ENCODE results near the gene SERPING1.

The SERPING1 gene

GRCh38 chr11:57619331-57619730, 21.8 kb downstream of the SERPING1 start:
- H3K27ac ChIP-seq (ENCODE audit: low read depth, low read length, poor library complexity, severe bottlenecking): no peak overlapping the region
- H3K9me2 ChIP-seq (ENCODE audit: low read depth, low read length): no peaks in the 10 kb centered on the region
- no peaks in the 10 kb centered on the region; the same call in 1 of the 2 replicates for H3K36me3 ChIP-seq (ENCODE audit: insufficient read depth, low read length)
- no peaks in the 10 kb centered on the region for H3K27me3 ChIP-seq (ENCODE audit: insufficient read depth, low read length)
- no peaks in the 10 kb centered on the region for H3K4me1 ChIP-seq (ENCODE audit: insufficient read depth, low read length, severe bottlenecking)
- no peaks in the 10 kb centered on the region for H3F3A ChIP-seq (ENCODE audit: insufficient read depth, low read length)
- no peaks in the 10 kb centered on the region for H4K20me1 ChIP-seq (ENCODE audit: insufficient read depth, low read length)
- no peak overlapping the region for H3K9ac ChIP-seq (ENCODE audit: low read length)
- no peak overlapping the region for H2AFZ ChIP-seq (ENCODE audit: low read length)
- no peak overlapping the region for H3K4me3 ChIP-seq (ENCODE audit: low read depth, low read length, poor library complexity, severe bottlenecking)
- no peak overlapping the region for H3K4me2 ChIP-seq (ENCODE audit: low read length)
- TF ChIP-seq CTCF (IDR thresholded peaks at IDR 0.05; ENCODE audit: low read length) (no peak), EZH2 (IDR thresholded peaks at IDR 0.05; ENCODE audit: borderline replicate concordance, low read length) (no peak)
- H3K79me2 ChIP-seq (ENCODE audit: insufficient read depth, low read length): no peaks in the 10 kb centered on the region
- H3K9me3 ChIP-seq (ENCODE audit: low read length): 0 out of 2 replicates have a peak, but pooled peaks cover 3% of the 10 kb centered on the region

- no peak overlapping the region for H2AFZ ChIP-seq (ENCODE audit: low read length)
- H3K4me3 ChIP-seq (ENCODE audit: low read depth, low read length, poor library complexity, severe bottlenecking): no peak overlapping the region
- no peaks in the 10 kb centered on the region for H3K79me2 ChIP-seq (ENCODE audit: insufficient read depth, low read length)
- no peak overlapping the region for H3K4me2 ChIP-seq (ENCODE audit: low read length)
- H3F3A ChIP-seq (ENCODE audit: insufficient read depth, low read length): no peaks in the 10 kb centered on the region
- TF ChIP-seq EZH2 (IDR thresholded peaks at IDR 0.05; ENCODE audit: borderline replicate concordance, low read length): no peak
- TF ChIP-seq CTCF (IDR thresholded peaks at IDR 0.05; ENCODE audit: low read length): no peak
- H3K9me3 ChIP-seq (ENCODE audit: low read length): 0 out of 2 replicates have a peak, but pooled peaks cover 3% of the 10 kb centered on the region
- no peaks in the 10 kb centered on the region for H3K9me2 ChIP-seq (ENCODE audit: low read depth, low read length)
- H3K4me1 ChIP-seq (ENCODE audit: insufficient read depth, low read length, severe bottlenecking): no peaks in the 10 kb centered on the region
- no peaks in the 10 kb centered on the region for H3K27me3 ChIP-seq (ENCODE audit: insufficient read depth, low read length)
- H3K36me3 ChIP-seq (ENCODE audit: insufficient read depth, low read length): no peaks in the 10 kb centered on the region; the same call in 1 of the 2 replicates
- no peak overlapping the region for H3K9ac ChIP-seq (ENCODE audit: low read length)
- H3K27ac ChIP-seq (ENCODE audit: low read depth, low read length, poor library complexity, severe bottlenecking): no peak overlapping the region
- H4K20me1 ChIP-seq (ENCODE audit: insufficient read depth, low read length): no peaks in the 10 kb centered on the region
Measured at GRCh38 chr11:57620467-57620866, 23.0 kb downstream of the SERPING1 start.

GRCh38 chr11:57622263-57622662, 24.8 kb downstream of the SERPING1 start:
- Histone ChIP-seq H3K79me2 (ENCODE audit: insufficient read depth, low read length) (no peaks in the 10 kb centered on the region), H3K36me3 (ENCODE audit: insufficient read depth, low read length) (no peaks in the 10 kb centered on the region; the same call in 1 of the 2 replicates), H3K9ac (ENCODE audit: low read length) (no peak overlapping the region), H2AFZ (ENCODE audit: low read length) (no peak overlapping the region), H3K9me2 (ENCODE audit: low read depth, low read length) (no peaks in the 10 kb centered on the region), H3K4me2 (ENCODE audit: low read length) (no peak overlapping the region), H4K20me1 (ENCODE audit: insufficient read depth, low read length) (no peaks in the 10 kb centered on the region), H3K4me3 (ENCODE audit: low read depth, low read length, poor library complexity, severe bottlenecking) (no peak overlapping the region), H3K27ac (ENCODE audit: low read depth, low read length, poor library complexity, severe bottlenecking) (no peak overlapping the region), H3K27me3 (ENCODE audit: insufficient read depth, low read length) (no peaks in the 10 kb centered on the region), H3K9me3 (ENCODE audit: low read length) (0 out of 2 replicates have a peak, but pooled peaks cover 3% of the 10 kb centered on the region), H3K4me1 (ENCODE audit: insufficient read depth, low read length, severe bottlenecking) (no peaks in the 10 kb centered on the region), H3F3A (ENCODE audit: insufficient read depth, low read length) (no peaks in the 10 kb centered on the region)
- TF ChIP-seq EZH2 (IDR thresholded peaks at IDR 0.05; ENCODE audit: borderline replicate concordance, low read length) (no peak), CTCF (IDR thresholded peaks at IDR 0.05; ENCODE audit: low read length) (no peak)

All from OCI-LY1 (cell line).